Measurements from ENCODE around the gene CDK5RAP1.

CDK5RAP1 gene

GRCh38 chr20:33311996-33312395 lies 89.3 kb downstream of the CDK5RAP1 start:
- no peak overlapping the region for H3K4me3 ChIP-seq (ENCODE audit: low read depth, low read length)
- no peak for DNase-seq (ENCODE audit: low read depth)
- no peak for TF ChIP-seq CTCF (IDR thresholded peaks at IDR 0.05; ENCODE audit: control insufficient read depth, extremely low read depth, insufficient read depth)

- H3K4me3 ChIP-seq (ENCODE audit: low read depth, low read length), result no peak overlapping the region
- no peak for TF ChIP-seq CTCF (IDR thresholded peaks at IDR 0.05; ENCODE audit: control insufficient read depth, extremely low read depth, insufficient read depth)
- no peak for DNase-seq (ENCODE audit: low read depth)
Measured at GRCh38 chr20:33311011-33311410, 90.3 kb downstream of the CDK5RAP1 start.

- DNase-seq (ENCODE audit: low read depth), result no peak
- H3K4me3 ChIP-seq (ENCODE audit: low read depth, low read length), result no peak overlapping the region
- no peak for TF ChIP-seq CTCF (IDR thresholded peaks at IDR 0.05; ENCODE audit: control insufficient read depth, extremely low read depth, insufficient read depth)
Measured at GRCh38 chr20:33310327-33310899, 90.9 kb downstream of the CDK5RAP1 start.

GRCh38 chr20:33309631-33310030 lies 91.7 kb downstream of the CDK5RAP1 start:
- TF ChIP-seq CTCF (IDR thresholded peaks at IDR 0.05; ENCODE audit: control insufficient read depth, extremely low read depth, insufficient read depth), result no peak
- H3K4me3 ChIP-seq (ENCODE audit: low read depth, low read length), result no peak overlapping the region
- no peak for DNase-seq (ENCODE audit: low read depth)

All from LNCaP clone FGC (cell line).